ENCODE measurements around the gene JPH2.

The JPH2 gene

DNA sequence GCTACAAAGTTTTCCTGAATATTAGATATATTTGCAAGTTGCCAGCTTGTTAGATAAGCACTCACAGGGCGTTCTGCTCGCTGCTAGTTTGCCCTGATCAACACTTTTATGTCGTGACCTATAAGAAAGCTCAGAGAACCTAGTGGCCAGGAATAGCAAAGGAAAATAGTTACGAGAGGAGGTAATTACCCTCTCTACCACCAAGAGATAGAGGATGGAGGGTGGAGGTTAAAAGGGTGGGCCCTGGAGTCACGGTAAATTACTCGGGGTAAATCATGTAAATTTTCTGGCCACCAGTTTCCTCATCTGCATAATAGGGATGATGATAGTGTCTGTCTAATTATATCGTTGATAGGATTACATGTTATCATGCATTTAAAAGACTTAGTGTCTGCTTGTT, 87.2 kb downstream of the JPH2 start:
- DNase-seq (ENCODE audit: low read depth): no peak

DNA sequence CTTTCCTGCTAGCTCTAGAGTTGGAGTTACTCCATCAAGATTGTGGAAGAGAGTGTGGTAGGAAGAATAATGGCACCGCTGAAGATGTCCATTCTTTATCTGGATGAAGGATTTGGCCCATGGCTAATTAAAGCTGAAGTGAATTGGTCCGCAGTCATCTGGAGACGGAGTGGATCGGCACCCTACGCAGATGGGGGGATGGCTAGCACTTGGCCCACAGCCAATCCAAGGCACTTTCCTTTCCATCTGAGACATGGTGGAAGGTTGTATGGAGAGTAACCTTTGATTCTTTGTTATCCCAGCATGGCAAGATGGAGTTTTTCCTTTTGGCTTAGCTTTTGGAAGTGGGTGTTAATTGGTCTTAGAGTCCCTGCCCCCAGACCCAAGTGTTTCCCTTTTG, 88.3 kb downstream of the JPH2 start:
- no peak for DNase-seq (ENCODE audit: low read depth)

GRCh38 chr20:44098256-44098630, 88.7 kb downstream of the JPH2 start:
- DNase-seq (ENCODE audit: low read depth): no peak

DNA sequence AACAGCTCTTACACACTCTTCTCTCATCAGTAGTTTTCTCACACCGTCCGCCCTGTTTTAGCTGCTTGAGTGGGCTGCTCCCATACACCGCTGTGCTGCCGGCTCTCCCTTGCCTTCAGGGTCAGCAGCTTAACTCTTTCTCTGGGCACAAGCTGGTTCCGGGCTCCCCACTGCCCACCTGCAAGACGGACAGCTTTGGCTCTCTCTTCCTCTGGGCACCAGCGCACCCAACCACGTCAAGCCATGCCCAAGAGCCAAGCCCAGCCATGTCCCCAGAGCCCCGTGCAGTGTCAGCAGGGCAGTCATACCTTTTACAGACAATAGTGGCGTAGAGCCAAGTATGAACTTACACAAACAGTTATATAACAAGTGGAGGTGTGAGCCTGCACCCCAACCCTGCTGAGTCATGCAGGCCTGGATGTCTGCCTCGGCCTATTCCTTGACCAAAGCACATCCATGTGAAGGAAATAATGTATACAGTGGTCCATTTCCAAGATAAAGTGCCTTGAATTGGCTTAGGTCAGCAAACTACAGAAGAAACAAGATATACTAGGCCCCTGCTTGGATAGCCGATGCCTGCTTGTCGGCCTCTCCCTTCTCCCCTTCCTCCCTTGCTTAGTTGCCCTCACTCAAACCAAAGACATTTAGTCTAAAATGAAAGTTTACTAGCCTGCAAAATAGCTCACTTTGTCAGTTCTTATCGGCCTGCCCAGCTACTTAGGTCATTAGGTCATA, 89.3 kb downstream of the JPH2 start:
- peak; percentile 60 for DNase-seq (ENCODE audit: low read depth)

- DNase-seq (ENCODE audit: low read depth): no peak
These were observed 91.2 kb downstream of the JPH2 start for GRCh38 chr20:44095831-44096230.

DNA sequence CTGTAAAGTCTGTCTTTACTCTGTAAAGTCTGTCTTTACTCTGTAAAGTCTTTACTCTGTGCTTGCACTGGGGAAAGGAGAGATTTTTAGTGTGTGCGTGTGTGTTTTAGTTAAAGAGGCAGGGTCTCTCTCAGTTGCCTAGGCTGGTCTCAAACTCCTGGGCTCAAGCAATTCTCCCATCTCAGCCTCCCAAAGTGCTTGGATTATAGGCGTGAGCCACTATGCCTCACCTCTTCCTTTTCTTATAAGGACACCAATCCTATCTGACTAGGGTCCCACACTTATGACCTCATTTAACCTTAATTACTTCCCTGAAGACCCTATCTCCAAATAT, 93.8 kb downstream of the JPH2 start:
- no peak for DNase-seq (ENCODE audit: low read depth)

GRCh38 chr20:44092551-44093248, 94.3 kb downstream of the JPH2 start:
- peak; percentile 61 for DNase-seq (ENCODE audit: low read depth)

- no peak for DNase-seq (ENCODE audit: low read depth)
These were observed 96.0 kb downstream of the JPH2 start for GRCh38 chr20:44091026-44091425.

DNA sequence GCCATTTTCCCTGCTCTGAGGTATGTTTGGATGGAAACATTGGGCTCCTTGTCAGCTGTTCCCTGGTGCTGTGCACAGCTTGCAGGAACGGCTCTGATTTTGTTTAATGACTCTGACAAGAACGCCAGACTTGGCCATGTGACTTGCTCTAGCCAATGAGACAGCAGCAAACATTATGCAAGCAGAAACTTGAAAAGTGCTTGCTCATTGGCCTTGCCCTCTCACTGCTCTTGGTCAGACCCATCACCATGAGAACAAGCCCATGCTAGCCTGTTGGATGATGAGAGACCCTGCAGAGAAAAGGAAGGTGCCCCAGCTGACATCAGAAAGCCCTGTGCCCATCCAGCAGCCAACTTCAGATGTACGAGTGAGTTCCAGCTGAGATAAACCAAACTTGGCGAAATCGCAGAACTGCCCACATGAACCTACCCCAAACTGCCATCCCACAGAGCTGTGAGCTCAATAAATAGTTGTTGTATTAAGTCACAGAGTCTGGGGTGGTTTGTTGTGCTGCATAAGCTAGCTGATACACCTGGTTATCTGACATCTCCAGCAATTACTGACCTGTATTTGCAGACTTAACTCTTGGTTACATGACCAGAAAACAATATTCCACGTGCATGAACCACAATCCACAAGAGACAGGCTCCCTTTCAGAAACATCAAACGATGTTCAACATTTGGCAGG, 96.9 kb downstream of the JPH2 start:
- DNase-seq (ENCODE audit: low read depth): peak; percentile 68

- DNase-seq (ENCODE audit: low read depth): no peak
These were observed 99.2 kb downstream of the JPH2 start for GRCh38 chr20:44087857-44088120.

GRCh38 chr20:44087051-44087856, 99.7 kb downstream of the JPH2 start:
- no peak for DNase-seq (ENCODE audit: low read depth)

- DNase-seq (ENCODE audit: low read depth): no peak
These were observed 101.2 kb downstream of the JPH2 start for GRCh38 chr20:44085616-44086434.

DNA sequence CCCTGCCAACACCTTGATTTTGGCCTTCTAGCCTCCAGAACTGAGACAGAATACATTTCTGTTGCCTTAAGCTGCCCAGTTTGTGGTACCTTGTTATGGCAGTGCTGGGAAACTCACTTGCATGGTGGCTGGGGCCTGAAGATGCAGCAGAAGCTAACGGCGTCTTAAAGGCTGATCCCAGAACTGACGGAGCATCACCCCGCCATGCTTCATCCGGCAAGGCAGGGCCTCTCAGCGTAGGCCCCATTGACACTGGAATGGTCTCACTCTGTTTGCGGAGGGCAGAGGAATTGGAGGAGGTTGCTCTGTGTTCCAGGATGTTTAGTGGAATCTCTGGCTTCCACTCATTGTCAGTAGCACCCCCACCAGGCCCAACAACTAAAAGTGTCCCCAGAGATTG, 102.1 kb downstream of the JPH2 start:
- DNase-seq (ENCODE audit: low read depth): no peak

DNA sequence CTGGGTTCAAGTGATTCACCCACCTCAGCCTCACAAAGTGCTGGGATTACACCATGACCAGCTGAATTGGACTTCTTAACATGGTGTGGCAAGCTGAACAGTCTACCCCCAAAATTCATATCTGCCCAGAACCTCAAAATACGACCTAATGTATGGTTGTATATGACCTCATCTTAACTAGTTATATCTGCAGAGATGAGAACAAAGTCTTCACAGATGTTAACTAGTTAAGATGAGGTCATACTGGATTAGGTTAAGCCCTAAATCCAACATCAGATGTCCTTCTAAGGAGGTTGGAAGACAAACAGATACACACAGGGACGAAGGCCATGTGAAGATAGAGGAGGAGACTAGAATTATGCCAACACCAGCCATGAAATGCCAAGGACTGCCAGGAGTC, 102.5 kb downstream of the JPH2 start:
- DNase-seq (ENCODE audit: low read depth): no peak

DNA sequence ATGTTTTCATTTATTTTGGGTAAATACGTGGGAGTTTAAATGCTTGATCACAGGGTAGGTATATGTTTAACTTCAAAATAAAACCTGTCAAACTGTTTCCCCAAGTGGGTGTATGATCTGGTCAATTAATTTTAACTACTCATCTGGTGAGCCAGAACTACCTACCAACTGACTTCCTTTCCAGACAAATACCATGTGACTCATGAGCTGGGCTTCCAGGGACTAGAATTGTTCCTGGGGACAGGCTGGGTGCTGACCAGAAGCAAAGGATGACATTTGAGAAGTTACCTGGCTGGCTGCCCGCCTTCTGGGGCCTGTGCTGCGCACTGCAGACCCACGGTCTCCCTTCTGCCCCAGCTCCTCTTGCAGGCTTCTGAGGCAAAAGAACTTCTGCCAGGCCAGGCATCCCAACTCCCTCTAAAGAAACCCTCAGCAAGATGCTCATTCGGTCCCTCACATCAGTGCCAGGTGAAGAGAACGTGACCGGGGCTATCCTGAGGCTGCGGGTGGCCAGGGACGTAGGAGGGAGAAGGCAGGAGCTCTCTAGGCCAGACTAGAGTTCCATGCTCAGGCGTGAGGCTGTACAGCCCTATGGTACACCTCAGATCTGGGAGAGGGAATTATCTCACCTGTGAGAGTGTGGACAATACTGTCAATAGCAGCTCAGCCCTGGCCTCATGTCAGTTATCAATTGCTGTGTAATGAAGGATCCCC, 103.6 kb downstream of the JPH2 start:
- no peak for DNase-seq (ENCODE audit: low read depth)

- no peak for DNase-seq (ENCODE audit: low read depth)
These were observed 105.1 kb downstream of the JPH2 start for GRCh38 chr20:44081888-44082287.

DNA sequence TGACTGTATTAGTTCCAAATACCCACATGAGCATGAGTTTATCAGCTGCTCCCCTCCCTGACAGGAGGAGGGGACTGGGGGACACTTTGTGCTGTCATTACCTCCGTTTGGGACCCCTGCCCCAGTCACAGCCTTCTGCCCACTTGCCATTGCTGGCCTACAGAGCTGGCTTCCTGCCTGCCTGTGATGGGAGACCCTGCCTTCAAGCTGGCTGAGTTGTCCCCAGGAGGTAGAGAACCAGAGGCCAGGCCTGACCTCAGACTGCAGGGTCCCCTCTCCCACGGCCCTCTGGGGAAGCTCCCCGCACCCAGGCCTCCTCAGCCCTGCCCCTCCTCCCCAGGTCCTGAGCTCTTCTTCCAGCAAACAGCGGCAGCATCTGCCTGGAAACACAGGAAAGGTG, 105.5 kb downstream of the JPH2 start:
- no peak for DNase-seq (ENCODE audit: low read depth)

- peak; percentile 79 for DNase-seq (ENCODE audit: low read depth)
These were observed 106.2 kb downstream of the JPH2 start for GRCh38 chr20:44080646-44081267.

- DNase-seq (ENCODE audit: low read depth): peak; percentile 81
These were observed 106.9 kb downstream of the JPH2 start for GRCh38 chr20:44080064-44080463.

DNA sequence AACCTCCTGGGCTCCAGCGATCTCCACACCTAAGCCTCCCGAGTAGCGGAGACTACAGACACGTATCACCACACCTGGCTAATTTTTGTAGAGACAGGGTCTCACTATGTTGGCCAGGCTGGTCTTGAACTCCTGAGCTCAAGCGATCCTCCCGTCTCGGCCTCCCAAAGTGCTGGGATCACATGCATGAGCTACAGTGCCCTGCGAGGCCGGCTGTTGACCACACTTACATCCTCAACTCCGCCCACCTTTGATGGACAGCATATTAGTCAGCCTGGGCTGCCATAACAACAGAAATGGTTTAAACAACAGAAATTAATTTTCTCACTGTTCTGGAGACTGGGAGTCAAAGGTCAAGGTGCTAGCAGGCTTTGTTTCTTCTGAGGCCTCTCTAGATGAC, 107.7 kb downstream of the JPH2 start:
- DNase-seq (ENCODE audit: low read depth): peak; percentile 62

GRCh38 chr20:44075950-44076232, 111.1 kb downstream of the JPH2 start:
- DNase-seq (ENCODE audit: low read depth): no peak

Measured in amniotic epithelial cell (primary cell).